Mesodermal cell (in vitro differentiated cells): ENCODE measurements around the gene LCTL.
"Not testable (repeated sequence)": the region's sequence is repeated elsewhere in the genome, so short reads cannot be mapped to it uniquely, and the experiment has no call there.

Experiments
- H3K27ac ChIP-seq: 2 replicates; pipeline ENCODE4 v1.7.0; 2013; ENCODE audit warnings: mild to moderate bottlenecking, low read depth, low read length, moderate library complexity; ENCODE audit not compliant: severe bottlenecking
- H3K36me3 ChIP-seq: 2 replicates; pipeline ENCODE4 v1.7.1; 2013; ENCODE audit warnings: mild to moderate bottlenecking, low read length, moderate library complexity; ENCODE audit not compliant: control insufficient read depth, insufficient read depth
- H3K4me1 ChIP-seq: one replicate; pipeline ENCODE4 v1.7.1; 2013; ENCODE audit warnings: mild to moderate bottlenecking, low read length; ENCODE audit not compliant: insufficient read depth, control insufficient read depth, poor library complexity, severe bottlenecking
- H3K4me3 ChIP-seq: 2 replicates; pipeline ENCODE4 v1.7.0; 2013; ENCODE audit warnings: low read length, control low read depth, mild to moderate bottlenecking; ENCODE audit not compliant: insufficient read depth, poor library complexity, severe bottlenecking; ENCODE audit errors: extremely low read depth
- H3K9me3 ChIP-seq: 2 replicates; pipeline ENCODE4 v1.7.1; 2013; ENCODE audit warnings: mild to moderate bottlenecking, low read length, moderate library complexity; ENCODE audit not compliant: control insufficient read depth
- WGBS, 2 experiments: methylation state at CpG; one replicate each; pipeline ENCODE4 v1.1.5; 2013; ENCODE audit warnings: missing lambda C conversion rate in 2 of 2; ENCODE audit not compliant: insufficient coverage in 2 of 2; 5-methylcytosine and 5-hydroxymethylcytosine counted together

LCTL gene

DNA sequence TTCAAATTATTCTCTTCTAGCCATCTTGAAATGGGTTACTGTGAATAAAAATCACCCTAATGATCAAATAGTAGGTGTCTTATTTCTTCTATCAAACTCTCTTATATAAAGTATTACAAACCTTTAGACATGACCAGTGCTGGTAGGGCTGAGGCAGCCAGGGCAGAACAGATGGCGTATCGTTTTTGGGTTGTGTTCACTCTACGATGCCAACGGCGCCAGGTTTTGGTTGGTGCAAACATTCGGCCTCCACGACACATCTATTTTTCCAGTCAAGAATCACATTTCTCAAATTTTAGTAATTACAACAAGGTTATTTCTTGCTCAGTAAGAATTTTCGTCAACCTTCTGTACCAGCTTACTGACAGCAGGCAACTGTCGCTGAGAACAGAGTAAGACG is 63.3 kb downstream of the LCTL start:
- H3K36me3 ChIP-seq = peaks cover 59% of the 10 kb centered on the region
- 92 to 93% methylated on average over 5 to 10 of the region's 10 CpGs for WGBS, 2 experiments
- H3K27ac ChIP-seq = peak overlapping the region; percentile 17

DNA sequence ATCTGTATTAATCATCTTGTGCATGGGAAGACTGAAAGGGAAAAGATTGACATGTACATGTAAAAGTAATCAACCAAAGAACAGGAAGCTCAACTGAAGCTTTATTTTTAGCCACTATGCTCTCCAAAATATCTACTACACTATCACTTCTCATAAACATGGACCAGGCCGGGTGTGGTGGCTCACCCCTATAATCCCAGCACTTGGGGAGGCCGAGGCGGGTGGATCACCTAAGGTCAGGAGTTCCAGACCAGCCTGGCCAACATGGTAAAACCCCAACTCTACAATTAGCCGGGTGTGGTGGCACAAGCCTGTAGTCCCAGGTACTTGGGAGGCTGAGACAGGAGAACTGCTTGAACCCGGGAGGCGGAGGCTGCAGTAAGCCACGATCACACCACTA is 65.5 kb downstream of the LCTL start:
- not testable (repeated sequence) for H3K4me3 ChIP-seq, H3K9me3 ChIP-seq, H3K27ac ChIP-seq, H3K4me1 ChIP-seq
- H3K36me3 ChIP-seq = peaks cover 77% of the 10 kb centered on the region
- 97 to 100% methylated on average over 1 to 6 of the region's 7 CpGs for WGBS, 2 experiments

More for the DNA sequence above, 63.3 kb downstream of the LCTL start:
- peak overlapping the region; percentile 83 for H3K4me3 ChIP-seq
- peaks cover 7% of the 10 kb centered on the region for H3K4me1 ChIP-seq
- no peaks in the 10 kb centered on the region for H3K9me3 ChIP-seq

DNA sequence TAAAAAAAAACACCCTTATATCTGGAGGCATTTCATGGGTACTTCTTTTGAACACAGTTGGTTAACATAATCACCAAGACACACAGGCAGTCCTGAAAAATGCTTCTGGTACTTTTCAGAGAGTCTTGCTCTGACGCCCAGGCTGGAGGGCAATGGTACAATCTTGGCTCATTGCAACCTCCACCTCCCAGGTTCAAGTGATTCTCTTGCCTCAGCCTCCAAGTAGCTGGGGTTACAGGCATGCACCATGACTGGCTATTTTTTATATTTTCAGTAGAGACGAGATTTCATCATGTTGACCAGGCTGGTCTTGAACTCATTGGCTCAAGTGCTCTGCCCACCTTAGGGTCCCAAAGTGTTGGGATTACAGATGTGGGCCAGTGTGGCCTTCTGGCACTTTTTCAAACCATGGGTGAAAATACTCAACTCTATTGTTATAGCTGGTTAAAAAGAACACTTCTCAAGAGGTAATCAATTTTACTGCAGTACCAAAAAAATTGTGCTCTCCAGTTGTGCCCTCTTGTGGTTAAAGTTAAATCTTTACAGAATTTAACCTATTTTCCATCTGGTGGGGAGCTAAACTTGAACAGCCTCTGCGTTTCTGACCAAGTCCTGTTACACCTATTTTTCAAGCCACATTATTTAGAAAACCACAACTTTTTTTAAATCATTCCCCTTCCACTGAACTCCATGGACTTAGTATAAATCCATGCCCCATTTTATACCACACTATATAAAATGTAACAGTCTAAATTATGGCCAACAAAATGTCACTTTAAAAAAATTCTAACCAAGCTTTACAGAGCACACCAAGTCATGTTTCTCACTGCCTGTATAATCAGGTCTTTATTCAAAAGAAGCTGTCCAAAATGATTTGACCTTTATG is 67.1 kb downstream of the LCTL start:
- H3K27ac ChIP-seq = peak overlapping the region; percentile 85
- peaks cover 91% of the 10 kb centered on the region for H3K36me3 ChIP-seq
- no peak overlapping the region for H3K4me3 ChIP-seq
- WGBS, 2 experiments = 88 to 97% methylated on average over 3 of the region's 3 CpGs
- no peaks in the 10 kb centered on the region for H3K9me3 ChIP-seq
- H3K4me1 ChIP-seq = peaks cover 4% of the 10 kb centered on the region
